Colonic mucosa (tissue), 4 donors: ENCODE measurements around the gene TMEM170A. TPM values are rescaled to one million over a fixed set of nuclear protein-coding genes. Genes with fewer than 3 reads are reported as not detected.

Experiments
- DNase-seq: peaks from one replicate; pipeline ENCODE4 v3.0.0-alpha.2; 2020
- H3K27ac ChIP-seq: fragments of 200-600 bp; one replicate; pipeline ENCODE4 v1.8.0; 2021
- H3K27me3 ChIP-seq: fragments of 200-600 bp; one replicate; pipeline ENCODE4 v1.8.0; 2021
- H3K36me3 ChIP-seq: fragments of 200-600 bp; one replicate; pipeline ENCODE4 v1.8.0; 2021
- H3K4me1 ChIP-seq: fragments of 200-600 bp; one replicate; pipeline ENCODE4 v1.8.0; 2021; ENCODE audit warnings: mild to moderate bottlenecking
- H3K4me3 ChIP-seq: fragments of 200-600 bp; one replicate; pipeline ENCODE4 v1.8.0; 2021
- H3K9ac ChIP-seq, 2 donors: one replicate each; pipeline ENCODE4 v1.7.0; 2013; ENCODE audit warnings: control low read depth in 2 of 2, low read depth in 2 of 2, low read length in 2 of 2
- H3K9me3 ChIP-seq: fragments of 200-600 bp; one replicate; pipeline ENCODE4 v1.8.0; 2021
- intact Hi-C: fragments of 100-400 bp; cut with DNase I; formaldehyde crosslinking; loops from one replicate; pipeline ENCODE4 v1.14.1; 2022
- total RNA-seq, 2 donors: library from RNA; stranded (reverse); fragmentation: NEBNext Ultra II Directional in 1 of 2; extraction: Animal tissue kit (Norgen Biotek cat#: 25700) in 1 of 2; gene quantifications; one replicate each; pipeline ENCODE4 v1.2.1, GENCODE V29; 2021
- TF ChIP-seq, protein P1 (sequence below): fragments of 200-600 bp; IDR thresholded peaks from one replicate; pipeline ENCODE4 v1.8.0; 2022; ENCODE audit warnings: antibody characterized with exemption, mild to moderate bottlenecking
- donor health status: healthy.
- donor health status: DM: no; HTN: no; CAD: no.
- donor health status: DM: no; HTN: no; CAD: no.

The TMEM170A gene
- total RNA-seq, 2 donors from 2014 or later = 39.7 to 50.9 TPM

DNA sequence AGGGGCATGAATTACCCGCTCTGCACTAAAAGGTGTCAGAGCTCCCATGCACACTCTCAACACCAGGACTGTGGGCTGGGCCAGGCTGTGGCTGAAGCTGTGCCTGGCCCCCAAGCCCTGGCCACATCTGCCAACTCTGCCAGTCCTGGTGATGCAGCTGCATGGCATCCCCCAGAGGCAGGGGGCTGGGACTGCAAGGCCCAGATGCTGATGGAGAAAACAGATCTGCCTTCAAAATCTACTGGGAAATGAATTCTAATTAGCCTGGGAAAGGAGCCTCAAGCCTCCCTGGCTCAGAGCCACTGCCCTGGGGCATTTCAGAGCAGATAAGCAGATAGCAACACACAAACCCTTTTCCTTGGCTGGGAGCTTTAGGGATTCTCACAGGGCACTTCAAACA is 27.4 kb upstream of the TMEM170A start:
- Histone ChIP-seq H3K4me3 (no peak overlapping the region), H3K9ac (no peak overlapping the region), H3K4me1 (peaks cover 12% of the 10 kb centered on the region), H3K36me3 (no peaks in the 10 kb centered on the region), H3K27ac (no peak overlapping the region), H3K9me3 (no peaks in the 10 kb centered on the region), H3K27me3 (peaks cover 8% of the 10 kb centered on the region)
- no peak for DNase-seq
- intact Hi-C loops = no loop called here
- TF ChIP-seq, protein P1, sequence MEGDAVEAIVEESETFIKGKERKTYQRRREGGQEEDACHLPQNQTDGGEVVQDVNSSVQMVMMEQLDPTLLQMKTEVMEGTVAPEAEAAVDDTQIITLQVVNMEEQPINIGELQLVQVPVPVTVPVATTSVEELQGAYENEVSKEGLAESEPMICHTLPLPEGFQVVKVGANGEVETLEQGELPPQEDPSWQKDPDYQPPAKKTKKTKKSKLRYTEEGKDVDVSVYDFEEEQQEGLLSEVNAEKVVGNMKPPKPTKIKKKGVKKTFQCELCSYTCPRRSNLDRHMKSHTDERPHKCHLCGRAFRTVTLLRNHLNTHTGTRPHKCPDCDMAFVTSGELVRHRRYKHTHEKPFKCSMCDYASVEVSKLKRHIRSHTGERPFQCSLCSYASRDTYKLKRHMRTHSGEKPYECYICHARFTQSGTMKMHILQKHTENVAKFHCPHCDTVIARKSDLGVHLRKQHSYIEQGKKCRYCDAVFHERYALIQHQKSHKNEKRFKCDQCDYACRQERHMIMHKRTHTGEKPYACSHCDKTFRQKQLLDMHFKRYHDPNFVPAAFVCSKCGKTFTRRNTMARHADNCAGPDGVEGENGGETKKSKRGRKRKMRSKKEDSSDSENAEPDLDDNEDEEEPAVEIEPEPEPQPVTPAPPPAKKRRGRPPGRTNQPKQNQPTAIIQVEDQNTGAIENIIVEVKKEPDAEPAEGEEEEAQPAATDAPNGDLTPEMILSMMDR = no peak

DNA sequence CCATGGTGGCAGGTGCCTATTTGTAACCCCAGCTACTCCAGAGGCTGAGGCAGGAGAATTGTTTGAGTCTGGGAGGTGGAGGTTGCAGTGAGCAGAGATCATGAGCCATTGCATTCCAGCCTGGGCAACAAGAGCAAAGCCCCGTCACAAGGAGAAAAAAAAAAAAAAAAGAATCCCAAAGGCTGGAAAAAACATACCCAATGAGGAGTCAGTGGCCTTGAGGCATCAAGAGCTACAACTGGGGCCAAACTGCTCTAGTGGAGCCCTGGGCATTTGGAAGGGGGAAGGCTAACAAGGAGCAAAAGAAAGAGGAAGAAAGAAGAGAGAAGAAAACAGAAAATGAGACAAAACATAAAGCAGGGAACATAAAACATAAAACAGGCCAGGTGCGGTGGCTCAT is 23.8 kb upstream of the TMEM170A start:
- Histone ChIP-seq H3K9ac (no peak overlapping the region), H3K27me3 (no peaks in the 10 kb centered on the region)
- intact Hi-C loops = no loop called here

DNA sequence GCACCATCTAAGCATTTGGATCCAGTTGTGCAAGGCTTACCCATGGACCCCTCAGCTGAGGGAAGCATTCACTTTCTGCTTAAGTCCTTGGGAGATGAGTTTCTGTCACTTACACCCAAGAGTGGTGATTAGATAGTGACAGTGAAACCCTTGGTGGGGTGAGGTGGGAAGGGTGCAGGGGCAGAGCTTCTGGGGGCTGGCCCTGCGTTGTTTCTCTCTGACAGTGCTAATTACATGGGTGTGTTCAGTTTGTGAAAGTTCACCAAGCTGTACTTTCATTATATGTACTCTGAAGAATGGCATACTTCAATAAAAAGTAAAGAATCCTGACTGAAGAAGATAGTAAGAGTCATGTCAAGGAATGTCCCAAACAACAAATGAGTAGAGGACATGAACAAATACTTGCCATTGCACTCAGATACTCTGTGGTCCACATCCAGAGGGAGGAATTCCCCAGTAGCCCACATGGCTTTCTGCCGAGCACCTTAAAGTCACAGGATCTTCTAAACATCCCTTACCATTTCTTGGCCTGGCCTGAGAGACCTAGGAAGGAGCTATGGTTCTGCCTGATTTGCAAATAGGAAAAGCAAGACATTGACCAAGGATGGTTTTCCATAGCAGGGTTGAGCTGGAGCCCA is 22.3 kb upstream of the TMEM170A start:
- Histone ChIP-seq H3K9ac (peak overlapping the region; percentile 7 to 8), H3K4me1 (peaks cover 6% of the 10 kb centered on the region), H3K36me3 (no peaks in the 10 kb centered on the region), H3K27ac (peak overlapping the region; percentile 77), H3K9me3 (no peaks in the 10 kb centered on the region), H3K27me3 (no peaks in the 10 kb centered on the region), H3K4me3 (no peak overlapping the region)
- TF ChIP-seq, protein P1 = no peak
- intact Hi-C loops = no loop called here
- DNase-seq = peak; percentile 38

More for the DNA sequence above, 23.8 kb upstream of the TMEM170A start:
- peaks cover 6% of the 10 kb centered on the region for H3K4me1 ChIP-seq
- H3K27ac ChIP-seq = no peak overlapping the region
- no peaks in the 10 kb centered on the region for H3K36me3 ChIP-seq
- H3K9me3 ChIP-seq = no peaks in the 10 kb centered on the region
- H3K4me3 ChIP-seq = no peak overlapping the region
- TF ChIP-seq, protein P1 = no peak
- no peak for DNase-seq

DNA sequence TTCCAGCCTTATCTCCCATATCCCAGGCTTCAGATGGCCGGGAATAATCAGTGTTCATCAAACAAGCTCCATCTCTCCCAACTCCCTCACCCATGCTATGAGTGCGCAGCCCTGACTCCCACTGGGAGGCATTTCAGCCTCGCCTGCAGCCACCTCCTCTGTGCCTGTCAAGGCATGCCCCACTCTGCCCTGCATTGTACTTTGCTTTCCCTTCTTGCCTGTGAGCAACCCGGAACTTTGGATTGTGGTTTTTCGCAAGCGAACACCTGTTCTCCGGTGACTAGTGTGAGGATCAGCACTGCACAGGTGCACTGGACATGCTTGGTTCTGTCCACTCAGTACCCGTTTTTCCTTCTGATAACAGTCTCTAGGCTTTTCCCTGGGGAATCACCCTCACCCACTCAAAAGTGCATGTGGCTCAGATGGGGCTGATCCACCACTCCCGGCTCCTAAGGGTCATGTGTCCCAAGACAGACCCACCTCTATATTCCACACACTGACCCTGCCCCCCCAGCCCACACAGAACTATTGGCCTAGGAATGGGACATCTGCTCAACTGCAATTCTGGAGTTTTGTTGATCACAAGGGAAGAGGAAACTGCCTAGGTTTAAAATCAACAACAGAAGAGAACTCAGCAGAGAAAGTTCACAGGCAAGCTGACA is 21.7 kb upstream of the TMEM170A start:
- Histone ChIP-seq H3K36me3 (no peaks in the 10 kb centered on the region), H3K4me3 (no peak overlapping the region), H3K9me3 (no peaks in the 10 kb centered on the region), H3K9ac (peak overlapping the region; percentile 20 to 22), H3K27ac (peak overlapping the region; percentile 77), H3K27me3 (no peaks in the 10 kb centered on the region), H3K4me1 (peaks cover 6% of the 10 kb centered on the region)
- peak; percentile 75 for DNase-seq
- intact Hi-C loops = no loop called here
- TF ChIP-seq, protein P1 = no peak

DNA sequence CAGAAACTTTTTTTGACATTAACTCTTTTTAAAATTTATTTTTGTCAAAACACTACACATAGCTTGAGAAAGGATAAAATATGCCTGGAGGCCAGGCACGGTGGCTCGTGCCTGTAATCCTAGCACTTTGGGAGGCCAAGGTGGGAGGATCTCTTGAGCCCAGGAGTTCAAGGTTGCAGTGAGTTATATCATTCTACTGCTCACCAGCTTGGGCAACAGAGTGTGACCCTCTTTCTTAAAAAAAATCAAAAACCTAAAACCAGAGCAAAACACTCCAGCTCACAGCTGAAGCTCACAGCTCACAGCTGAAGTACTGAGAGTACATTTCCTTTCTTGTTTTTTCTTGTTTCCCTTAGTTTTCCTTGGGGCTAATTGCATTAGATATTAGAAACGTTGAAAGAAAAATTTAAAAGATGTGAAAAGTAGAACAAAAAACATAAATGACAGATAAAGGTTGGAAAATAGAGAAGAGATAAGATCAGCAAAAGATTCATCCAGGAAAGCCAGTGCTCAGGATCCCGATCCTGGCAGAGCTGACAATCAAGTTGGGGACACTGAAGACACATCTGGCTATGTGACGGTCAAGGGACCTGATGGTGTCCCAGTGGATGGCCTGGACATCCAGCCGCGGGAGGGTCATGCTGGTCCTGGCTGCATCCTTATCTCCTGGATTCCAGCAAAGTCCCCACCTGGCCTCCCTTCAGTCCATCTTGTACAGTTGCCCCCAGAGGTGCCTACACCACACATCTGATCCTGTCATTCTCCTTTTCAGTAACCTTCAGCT is 20.9 kb upstream of the TMEM170A start:
- intact Hi-C loops = no loop called here
- DNase-seq = no peak
- peak overlapping the region; percentile 77 for H3K27ac ChIP-seq
- TF ChIP-seq, protein P1 = no peak
- H3K27me3 ChIP-seq = no peaks in the 10 kb centered on the region
- H3K4me3 ChIP-seq = no peak overlapping the region
- H3K36me3 ChIP-seq = no peaks in the 10 kb centered on the region
- H3K9me3 ChIP-seq = no peaks in the 10 kb centered on the region
- peak overlapping the region in 1 of 2 donors; percentile 22 for H3K9ac ChIP-seq
- H3K4me1 ChIP-seq = peaks cover 6% of the 10 kb centered on the region
